Measurements from ENCODE around the gene CCDC9B.
A peak's percentile ranks its signal among the peaks of the same experiment; 100 is the strongest.

The CCDC9B gene

DNA sequence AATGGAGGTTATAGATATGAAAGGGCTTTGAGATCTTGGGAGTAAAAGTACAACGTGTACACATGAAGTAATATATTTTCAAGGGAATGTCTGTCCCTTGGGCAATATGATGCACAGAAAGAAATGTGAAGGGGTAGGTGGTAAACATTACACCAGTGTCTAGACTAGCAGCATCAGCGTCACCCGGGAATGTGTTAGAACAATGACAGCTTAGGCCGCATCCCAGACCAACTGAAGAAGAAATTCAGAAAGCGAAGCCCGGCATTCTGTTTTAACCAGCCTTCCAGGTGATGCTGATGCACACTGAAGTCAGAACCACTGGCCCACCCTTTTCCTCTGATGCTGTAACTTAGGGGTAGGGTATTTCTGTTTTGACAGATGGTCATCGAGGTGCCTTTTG lies 10.9 kb downstream of the CCDC9B start:
- DNase-seq (ENCODE audit: low read depth) = no peak

DNA sequence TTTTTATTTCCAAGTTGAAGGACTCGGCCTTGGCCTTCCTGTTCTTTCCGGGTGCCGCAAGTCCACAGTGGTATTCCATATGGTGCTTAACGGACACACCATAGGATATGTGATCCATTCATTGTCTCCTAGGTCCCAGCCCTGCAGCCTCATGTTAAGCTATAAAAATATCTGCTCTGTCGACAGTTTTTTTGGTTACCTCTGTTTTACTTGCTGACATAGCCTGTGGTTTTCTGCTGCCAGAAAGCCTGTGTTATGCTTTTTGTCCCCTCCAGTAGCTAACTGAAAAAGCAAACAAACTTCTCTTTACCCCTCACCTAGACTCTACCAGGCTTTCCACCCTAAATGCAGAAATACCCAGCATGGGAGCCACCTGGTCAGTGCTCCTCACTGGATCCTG lies 12.0 kb downstream of the CCDC9B start:
- no peak for DNase-seq (ENCODE audit: low read depth)

DNA sequence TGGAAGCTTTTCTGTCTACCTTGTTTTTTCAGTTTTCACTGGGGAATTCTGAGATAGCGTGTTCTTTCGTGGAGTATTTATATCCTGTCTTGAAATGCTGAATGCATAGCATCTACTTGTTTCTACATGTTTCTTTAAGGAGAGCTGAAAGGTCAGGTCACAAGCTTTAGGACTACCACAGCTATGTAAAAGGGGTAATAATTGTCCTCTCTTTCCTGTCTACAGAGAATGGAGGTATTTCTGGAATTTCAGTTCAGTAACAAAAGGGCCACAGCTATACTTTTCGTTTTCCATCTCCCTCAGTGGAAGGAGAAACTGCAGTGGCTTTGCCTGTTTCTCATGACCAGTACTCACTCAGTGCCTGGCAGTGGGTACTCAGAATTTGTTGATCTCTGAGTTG lies 12.6 kb downstream of the CCDC9B start:
- no peak for DNase-seq (ENCODE audit: low read depth)

DNA sequence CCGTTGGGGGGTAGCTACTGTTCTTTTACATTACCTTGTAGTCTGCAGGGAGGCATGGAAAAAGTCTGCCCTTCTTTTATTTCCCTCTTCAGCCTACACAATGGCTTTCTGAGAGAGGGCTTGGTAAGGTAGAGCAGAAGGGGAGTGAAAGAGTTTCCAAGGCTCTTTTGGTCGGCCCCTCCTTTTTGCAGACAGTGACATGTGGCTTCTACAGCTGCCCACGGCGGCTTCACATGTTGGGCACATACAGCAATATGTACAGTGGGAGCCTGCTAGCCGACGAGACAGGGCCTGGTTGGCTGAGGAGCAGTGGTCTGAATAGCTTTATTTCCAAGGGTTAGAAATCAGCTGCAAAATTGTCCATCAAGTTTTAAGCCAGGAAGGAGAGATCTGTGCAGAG lies 13.3 kb downstream of the CCDC9B start:
- no peak for DNase-seq (ENCODE audit: low read depth)

DNA sequence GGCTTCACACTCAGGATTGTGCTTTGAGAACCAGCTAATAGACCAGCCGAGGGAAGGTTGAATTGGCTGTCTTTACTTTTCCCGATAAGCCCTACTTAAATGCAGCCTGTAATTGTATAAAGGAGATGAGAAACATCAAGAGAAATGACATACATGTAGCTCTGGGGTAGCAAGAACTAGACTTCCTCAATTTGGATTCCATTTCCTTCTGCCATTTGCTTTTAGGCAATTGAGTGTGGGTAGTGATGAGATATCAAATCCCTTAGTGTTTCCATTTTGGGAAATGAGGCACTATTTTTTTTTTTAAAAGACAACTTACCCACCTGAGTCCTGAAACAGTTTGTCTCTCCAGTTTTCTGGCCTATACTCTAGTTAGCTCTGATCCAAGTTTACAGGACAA lies 15.0 kb downstream of the CCDC9B start:
- DNase-seq (ENCODE audit: low read depth) = no peak

DNA sequence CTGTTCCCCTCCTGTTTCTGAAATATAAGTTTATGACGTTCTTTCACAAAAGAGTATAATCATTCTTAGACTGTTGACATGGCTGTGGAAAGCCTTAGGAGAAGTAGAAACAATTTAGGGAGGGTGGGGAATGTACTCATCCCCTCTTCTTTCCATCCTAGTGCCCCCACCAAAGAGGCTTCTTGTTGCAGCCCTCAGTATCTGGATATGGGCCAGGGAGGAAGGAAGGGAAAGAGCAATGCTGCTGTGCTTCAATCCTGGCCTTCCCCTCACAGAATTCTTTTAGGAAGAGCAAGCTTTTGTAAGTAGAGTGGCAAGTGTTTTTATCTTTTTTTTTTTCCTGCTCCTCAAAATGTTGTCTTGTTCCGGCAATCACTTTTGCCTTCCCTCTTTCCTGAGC lies 15.6 kb downstream of the CCDC9B start:
- no peak for DNase-seq (ENCODE audit: low read depth)

DNA sequence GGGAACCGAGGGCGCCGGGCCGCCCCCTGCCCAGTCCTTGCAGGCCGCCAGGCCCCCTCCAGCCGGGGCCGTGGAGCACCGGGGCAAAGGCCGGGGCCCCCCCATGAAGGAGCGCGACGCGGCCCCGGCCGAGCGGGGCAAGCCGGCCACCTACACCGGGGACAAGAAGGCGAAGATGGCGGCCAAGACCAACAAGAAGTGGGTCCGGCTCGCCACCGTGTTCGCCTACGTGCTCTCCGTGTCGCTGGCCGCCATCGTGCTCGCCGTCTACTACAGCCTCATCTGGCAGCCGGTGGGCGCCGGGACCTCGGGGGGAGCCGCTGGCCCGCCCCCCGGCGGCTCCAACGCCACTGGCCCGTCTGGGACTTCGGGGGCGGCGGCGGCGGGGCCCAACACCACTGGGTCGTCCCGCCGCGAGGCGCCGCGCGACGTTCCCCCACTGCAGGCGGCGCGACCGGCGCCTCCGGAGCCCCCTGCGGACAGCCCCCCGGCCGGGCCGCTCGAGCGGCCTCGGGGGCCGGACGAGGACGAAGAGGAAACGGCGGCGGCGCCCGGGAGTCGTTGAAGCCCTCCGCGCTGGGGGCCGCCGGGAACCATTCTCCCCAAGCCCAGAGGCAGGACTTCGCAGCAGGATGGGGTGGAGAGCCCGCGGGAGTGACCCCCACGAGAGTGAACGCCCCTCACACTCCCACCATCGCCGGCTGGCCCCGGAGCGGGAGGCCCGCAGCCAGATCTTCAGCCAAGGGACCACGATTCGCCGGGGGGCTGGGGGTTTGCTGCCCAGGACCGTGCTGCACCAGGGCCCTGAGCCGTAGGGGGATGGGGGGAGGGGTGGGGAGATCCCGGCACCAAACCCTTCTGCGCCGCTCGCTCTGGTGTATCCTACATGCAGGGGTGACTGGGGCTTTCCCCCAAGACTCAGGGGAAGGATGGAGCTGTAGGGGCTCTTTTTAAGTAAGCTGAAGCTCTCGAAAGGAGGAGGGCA lies 16.5 kb downstream of the CCDC9B start:
- peak; percentile 26 for DNase-seq (ENCODE audit: low read depth)

DNA sequence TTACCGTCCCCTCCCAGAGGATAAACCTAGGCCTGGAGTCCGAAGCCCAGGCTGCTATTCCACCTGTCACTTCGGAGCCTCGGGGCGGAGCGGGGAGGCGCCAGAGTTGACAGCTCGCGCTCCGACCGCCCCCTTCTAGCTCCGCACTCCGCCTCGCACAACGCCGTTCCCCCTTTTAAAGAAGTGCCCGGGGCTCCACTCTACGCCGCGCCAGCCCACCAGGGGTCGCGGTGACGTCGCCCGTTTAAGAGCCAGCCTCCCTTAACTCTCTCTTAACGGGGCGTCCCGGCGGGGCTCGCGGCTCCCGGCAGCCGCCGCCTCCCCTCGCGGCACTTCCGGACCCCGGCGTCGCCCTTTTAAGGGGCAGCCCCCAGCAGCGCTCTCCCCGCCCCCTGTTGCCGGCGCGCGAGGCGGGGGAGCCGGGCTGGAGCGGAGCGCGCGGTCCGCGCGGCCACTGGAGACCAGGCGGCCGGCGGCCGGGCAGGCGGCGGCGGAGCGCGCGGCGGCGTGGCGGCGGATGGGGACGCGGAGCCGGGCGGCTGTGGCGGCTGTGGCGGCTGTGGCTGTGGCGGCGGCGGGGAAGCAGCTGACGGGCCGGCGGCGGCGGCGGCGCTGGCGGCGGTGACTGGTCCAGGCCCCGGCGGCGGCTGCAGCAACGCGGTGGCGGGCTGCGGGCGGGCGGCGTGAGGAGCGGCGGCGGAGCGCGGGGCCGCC lies 17.3 kb downstream of the CCDC9B start, which contains the start of gene INAFM2:
Gene INAFM2 (plus strand): TSS at position 454 of the 714 bp plus-strand sequence. CDS start 364 bp downstream, outside the sequence.
- DNase-seq (ENCODE audit: low read depth) = peak; percentile 90

DNA sequence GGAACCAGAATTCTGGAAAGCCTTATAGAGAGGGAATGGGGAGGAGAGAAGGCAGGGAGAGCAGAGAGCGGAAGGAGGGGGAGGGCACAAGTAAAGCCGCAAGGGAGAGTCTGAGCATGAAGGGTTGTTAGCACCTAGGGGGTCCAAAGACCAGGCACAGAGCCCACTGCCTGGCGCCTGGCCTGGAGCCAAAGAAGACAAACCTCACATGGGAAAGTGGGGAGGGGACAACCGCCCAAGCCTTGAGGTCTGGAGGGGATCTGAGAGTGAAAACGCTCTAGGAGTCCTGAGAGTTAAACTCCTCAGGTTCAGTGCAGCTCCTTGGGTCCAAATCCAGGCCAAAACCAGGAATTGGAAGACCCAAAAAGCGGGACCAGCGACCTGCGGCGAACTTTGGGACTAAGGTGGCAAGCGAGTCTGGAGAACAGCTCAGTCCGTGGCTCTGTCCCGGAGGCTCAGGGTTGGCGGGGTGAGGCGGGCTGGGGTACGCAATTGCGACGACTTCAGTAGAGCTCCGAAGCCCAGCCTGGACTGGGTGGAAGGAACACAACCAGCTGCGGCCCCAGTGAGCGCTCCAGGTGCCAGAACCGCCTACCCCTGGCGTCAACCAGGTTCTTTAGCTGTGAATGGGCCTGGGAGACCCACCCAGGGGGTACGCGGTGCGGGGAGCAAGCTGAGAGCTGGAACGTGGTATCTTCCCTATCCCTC lies 18.1 kb downstream of the CCDC9B start:
- no peak for DNase-seq (ENCODE audit: low read depth)

DNA sequence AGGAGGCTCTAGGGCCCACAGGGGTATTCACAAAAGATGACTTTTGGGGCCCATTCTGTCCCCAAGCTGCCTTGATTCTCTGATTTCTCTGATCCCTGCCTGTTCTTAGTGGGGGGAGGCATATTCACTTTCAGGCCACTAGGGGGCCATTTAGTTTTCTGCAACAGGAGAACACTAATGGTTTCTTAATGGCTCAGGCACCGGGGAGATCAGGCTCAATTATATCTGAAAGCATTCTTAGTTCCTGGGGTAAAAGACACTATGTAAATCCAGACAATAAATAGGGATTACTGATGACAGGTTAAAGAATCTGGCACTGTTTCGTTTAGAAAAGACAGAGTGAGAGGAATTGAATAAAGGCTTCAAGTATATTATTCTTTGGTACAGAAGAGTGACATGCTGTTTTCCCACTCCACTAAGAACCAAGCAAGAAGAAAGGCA lies 19.8 kb downstream of the CCDC9B start:
- DNase-seq (ENCODE audit: low read depth) = no peak

DNA sequence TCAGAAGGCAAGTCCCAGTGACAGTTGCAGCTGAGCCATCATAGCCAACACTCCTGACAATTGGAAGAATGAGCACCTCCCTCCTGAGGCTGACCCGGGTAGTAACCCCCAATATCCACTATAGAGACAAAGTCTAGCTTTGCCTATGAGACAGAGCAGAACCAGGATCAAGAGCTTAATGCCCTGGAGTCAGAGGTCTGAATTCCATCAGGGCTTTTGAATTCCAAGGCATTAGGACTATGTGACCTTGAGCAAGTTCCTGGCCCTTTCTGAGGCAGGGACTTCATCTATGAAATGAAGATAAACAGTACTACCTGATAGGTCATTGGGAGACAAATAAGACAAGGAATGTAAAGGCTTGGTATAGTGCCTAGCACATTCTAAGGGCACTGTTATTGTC lies 20.3 kb downstream of the CCDC9B start:
- no peak for DNase-seq (ENCODE audit: low read depth)

DNA sequence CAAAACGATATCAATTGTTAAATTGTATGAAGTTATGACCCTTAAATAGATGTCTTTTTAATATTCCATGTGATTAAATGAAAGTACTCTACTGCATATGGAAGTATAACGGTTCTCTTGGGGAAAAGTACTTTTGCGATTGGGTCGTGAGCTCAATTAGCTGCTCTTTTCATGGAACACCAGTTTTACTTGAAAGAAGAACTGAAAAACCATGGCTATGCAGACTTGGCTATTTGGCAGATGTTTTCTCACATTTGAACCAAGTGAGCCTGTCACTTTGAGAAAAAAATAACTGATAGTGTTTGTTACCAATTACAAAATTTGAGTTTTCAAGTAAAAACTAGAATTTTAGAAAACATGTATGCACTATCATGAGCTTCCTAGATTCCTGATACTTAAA lies 23.2 kb downstream of the CCDC9B start:
- DNase-seq (ENCODE audit: low read depth) = no peak

DNA sequence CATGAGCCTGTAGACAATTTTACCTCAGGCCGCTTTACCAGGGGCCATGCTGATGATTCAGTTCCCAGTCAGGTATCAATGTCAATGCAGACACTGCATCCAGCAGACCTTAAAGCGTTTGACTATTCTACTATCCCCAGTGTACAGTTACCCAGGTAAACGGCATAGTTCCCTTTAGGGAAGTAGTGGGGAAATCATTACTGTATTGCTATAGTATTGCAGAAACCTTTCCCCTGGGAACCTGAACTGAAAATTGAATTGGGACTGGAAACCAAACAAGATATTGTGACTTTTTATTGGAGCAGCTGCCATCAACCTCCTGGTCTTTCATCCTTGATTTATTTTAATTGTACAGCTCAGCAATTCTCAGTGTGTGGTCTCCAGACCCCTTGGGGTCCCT lies 23.8 kb downstream of the CCDC9B start:
- DNase-seq (ENCODE audit: low read depth) = no peak

DNA sequence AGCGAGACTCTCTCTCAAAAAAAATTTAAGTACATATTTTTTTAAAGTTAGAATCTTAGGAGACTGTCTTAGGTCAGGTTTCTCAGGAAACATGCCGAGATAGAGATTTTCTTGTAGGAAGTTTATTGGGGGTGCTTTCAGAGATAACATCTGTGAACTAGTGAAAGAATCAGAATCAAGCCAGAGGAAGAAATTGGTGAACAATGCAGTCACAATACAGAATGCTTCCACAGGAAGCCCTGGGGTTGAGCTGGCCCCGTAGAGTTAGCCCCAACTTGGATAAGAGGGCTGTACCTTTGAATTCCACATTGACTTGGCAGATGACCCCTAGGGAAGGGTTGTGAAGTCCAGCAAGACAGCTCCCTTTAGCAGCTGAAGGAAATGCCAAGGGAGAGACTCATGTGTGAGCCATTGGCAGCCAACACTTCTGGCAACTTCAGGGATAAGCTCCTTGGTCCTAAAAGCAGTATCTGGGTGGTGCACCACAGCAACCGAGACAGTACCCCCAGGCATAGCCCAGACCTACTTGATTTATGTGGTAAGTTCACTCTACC lies 25.9 kb downstream of the CCDC9B start:
- DNase-seq (ENCODE audit: low read depth) = no peak

DNA sequence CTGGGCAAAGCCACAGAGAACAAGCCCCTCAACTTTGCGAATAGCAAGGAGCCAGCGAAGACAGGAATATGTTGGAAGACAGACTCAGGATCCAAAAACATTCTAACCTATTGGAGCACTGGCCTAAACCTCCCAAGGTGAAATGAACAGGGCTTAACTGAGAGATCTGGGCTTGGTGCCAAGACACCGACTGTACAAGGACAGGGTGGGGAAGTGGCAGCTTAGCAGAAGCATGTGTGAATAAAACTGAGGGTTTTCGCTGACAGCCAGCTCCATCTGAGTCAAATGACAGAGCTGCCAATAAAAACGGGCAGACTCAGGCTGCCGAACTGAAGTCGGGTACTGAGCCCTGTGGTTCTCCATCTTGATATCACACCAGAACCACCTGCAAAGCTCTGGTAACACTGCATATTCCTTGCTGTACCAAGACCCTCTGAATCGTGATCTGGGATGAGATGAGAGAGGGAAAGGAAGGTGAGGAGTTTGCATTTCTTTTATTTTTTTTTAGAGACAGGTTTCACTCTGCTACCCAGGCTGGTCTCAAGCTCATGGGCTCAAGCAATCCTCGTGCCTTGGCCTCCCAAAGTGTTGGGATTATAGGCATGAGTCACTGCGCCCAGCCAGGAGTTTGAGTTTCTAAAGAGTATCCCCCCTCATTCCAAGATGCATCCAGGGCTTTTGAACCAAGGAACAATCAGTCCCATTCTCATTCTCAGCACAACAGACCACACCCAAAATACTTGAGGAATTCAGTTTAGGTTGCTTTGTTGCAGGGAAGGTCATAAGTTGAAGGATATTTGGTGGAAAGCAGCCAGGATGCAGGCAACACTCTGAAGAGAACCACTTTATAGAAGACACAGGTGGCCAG lies 27.0 kb downstream of the CCDC9B start:
- no peak for DNase-seq (ENCODE audit: low read depth)

DNA sequence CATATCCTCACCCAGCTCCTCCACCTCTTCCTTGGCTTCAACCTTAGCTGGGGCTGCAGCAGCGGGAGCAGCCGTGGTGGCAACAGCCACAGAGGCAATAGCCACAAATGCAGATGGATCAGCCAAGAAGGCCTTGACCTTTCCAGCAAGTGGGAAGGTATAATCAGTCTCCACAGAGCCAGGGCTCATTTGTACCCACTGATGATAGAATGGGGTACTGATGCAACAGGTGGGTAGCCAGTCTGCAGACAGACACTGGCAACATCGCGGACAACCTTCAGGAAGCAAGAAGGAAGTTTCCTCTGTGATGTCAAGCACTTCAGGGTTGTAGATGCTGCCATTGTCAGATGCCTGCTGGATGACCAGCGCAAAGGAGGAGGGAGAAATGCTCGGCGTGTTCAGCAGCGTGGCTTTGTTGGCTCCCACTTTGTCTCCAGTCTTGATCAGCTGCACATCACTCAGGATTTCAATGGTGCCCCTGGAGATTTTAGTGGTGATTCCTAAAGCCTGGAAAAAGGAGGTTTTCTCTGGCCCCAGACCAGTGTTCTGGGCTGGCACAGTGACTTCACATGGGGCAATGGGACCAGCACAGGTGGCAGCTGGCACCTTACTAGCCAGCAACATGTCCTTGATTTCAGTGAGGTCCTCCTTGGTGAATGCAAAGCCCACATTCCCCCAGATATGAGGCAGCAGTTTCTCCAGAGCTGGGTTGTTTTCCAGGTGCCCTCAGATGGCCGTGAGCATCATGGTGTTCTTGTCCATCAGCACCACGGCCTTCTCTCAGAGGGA lies 28.2 kb downstream of the CCDC9B start:
- no peak for DNase-seq (ENCODE audit: low read depth)

DNA sequence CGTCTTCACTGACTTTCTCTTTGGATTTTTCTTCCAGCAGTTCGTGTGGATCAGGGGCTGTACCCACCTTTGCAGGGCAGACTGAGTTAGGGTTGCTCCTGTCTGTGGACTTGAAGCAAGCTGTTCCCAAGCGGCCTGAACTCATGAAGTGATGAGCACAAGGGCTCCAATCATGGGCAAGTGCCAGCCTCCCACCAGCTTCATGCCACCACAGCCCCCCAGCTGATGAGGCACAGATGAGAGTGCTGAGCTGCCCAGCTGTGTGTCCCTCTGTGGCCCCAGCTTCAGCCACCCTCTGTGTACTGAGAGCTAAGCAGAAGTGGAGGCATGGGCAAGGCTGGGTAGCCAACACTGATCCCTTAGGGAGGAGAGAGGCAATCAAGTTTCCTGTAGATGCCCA lies 29.7 kb downstream of the CCDC9B start:
- no peak for DNase-seq (ENCODE audit: low read depth)

DNA sequence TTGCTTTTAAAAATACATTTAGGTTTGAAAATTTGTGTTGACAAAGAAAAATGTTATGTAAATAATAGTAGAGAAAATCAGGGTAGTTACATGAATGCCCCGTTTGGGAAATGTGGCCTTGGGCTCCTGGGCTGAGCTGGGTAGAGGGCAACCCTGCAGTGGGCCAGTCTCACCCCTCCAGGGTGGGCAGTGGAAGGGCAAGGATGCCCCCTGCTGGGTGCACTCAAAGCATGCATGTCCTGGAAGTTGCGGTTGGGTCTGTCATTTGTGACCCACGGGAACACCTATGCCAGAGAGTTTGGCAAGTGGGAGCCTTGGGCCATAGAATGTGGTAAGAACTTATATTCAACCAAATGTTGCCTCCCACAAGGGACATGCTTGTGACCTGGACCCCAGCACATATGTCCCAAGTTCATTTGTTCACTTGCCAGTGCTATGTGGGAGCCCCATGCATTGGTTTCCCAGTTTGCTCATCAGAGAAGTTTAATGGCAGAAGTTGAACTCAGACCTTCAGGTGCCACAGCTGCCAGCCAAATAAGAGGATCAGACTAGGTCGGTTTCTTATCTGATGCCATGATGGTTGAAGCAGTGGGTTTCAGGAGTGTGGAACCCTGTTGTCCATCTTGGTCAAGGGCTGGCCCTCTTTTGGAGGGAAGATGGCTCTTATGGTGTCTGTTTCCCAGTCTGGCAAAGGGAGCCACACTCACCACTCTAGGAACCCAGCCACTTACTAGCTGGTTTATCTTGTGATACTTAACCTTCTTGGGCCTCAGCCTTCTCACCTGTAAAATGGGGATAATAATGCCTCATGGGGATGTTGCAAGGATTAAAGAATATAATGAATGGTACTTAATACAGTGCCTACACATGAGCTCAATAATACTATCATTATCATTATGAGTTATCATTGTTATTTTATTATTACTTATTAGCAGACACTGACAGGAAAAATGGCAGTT lies 30.5 kb downstream of the CCDC9B start:
- peak; percentile 60 for DNase-seq (ENCODE audit: low read depth)

DNA sequence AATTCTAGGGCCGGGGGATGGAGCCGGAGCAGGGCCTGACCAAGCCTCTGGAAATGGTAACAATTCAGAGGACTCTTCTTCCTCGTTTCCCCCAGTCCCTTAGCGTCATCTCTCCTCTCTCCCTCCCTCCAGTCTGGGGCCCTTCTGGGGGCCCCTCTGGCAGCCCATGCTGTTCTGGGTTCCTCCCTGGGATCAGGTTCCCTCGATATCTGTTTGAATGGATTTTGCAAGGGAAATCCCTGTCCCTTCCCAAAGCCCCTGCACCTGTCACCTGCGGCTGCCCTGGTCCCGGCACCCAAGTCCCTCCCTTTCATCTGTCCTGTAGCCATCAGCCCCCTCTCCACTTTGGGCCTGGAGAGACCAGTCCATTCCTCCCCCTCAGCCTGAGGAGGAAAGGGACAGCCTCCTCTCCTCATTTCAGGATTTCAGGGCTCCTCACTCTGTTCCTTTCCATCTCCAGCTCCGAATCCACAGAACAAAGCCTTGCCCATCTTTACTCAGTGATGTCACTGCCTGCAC lies 31.3 kb downstream of the CCDC9B start:
- DNase-seq (ENCODE audit: low read depth) = no peak

All from activated T-cell treated with anti-CD3 and anti-CD28 coated beads for 48 hours (primary cell).